ENCODE measurements around the gene TDP2. TPM values are rescaled to one million over a fixed set of nuclear protein-coding genes. Genes with fewer than 3 reads are reported as not detected.

The TDP2 gene
- total and polyA plus RNA-seq, 9 of the 15 experiments (the other 6 are each of a cell fraction or from before 2014, with no cell fraction given): 27.7 to 60.1 (median 31.8) TPM

GRCh38 chr6:24699521-24700359 is 33.0 kb upstream of the TDP2 start:
- ChIA-PET CTCF (ENCODE audit: low intra/inter-chr PET ratio) (interaction anchor here (0.5 to 0.6 kb wide), 2 partner anchors 123 to 564 kb away, joined by 3 read pairs; no protein-coding TSS in a partner anchor), POLR2A (interaction anchor here (0.9 to 2.5 kb wide), 4 partner anchors 8 to 114 kb away, joined by 3 to 9 read pairs (median 4); no protein-coding TSS in a partner anchor)
- Histone ChIP-seq H3K79me2 (ENCODE audit: control insufficient read depth, insufficient read depth, low read length) (no peaks in the 10 kb centered on the region), H3K9me3 (replicated peaks; ENCODE audit: control insufficient read depth, insufficient read depth, low read depth, low read length) (no peaks in the 10 kb centered on the region), H3K27ac (ENCODE audit: extremely low read depth, low read depth, low read length) (no peak overlapping the region), H3K4me1 (replicated peaks in 1 of 2; ENCODE audit: control insufficient read depth in 2 of 2, insufficient read depth in 2 of 2, low read length in 2 of 2) (no peaks in the 10 kb centered on the region), H3K9me1 (ENCODE audit: control insufficient read depth, insufficient read depth, low read length) (no peaks in the 10 kb centered on the region), H3K27me3 (ENCODE audit: control insufficient read depth in 2 of 2, insufficient read depth in 2 of 2, low read length in 2 of 2) (no peaks in the 10 kb centered on the region), H3K36me3 (ENCODE audit: control insufficient read depth, insufficient read depth, low read length) (peaks cover 57% of the 10 kb centered on the region), H3K9ac (ENCODE audit: insufficient read depth in 1 of 2, low read depth in 2 of 2, low read length in 2 of 2) (no peak overlapping the region), H3K4me3 (no peak overlapping the region), H4K20me1 (replicated peaks; ENCODE audit: control insufficient read depth, insufficient read depth, low read length) (0 out of 2 replicates have a peak, but pooled peaks cover 3% of the 10 kb centered on the region), H3K4me2 (ENCODE audit: insufficient read depth, low read length) (no peak overlapping the region), H2AFZ (ENCODE audit: low read depth, low read length) (no peak overlapping the region)
- DNase-seq (ENCODE audit: extremely low read depth in 1 of 4, low spot score in 3 of 4): no peak
- no peak for FAIRE-seq
- no peak for ATAC-seq
- intact Hi-C loops (cut with micrococcal nuclease) (loop anchor here (5.0 kb wide), 1 partner anchor 373 kb away; no protein-coding TSS in a partner anchor), in situ Hi-C loops (cut with MboI) (loop anchor here (5.0 kb wide), 1 partner anchor 117 kb away; no protein-coding TSS in a partner anchor)
- 0 out of 2 replicates have a peak, but pooled peaks have one; percentile 28 for TF ChIP-seq ELF2 (CRISPR knock-in tag; IDR thresholded peaks at IDR 0.05)
- peak; percentile 45; the same call in 1 of the 2 replicates for TF ChIP-seq SOX6 (IDR thresholded peaks at IDR 0.05)
- TF ChIP-seq NFIC (IDR thresholded peaks at IDR 0.05): peak; percentile 46
- no peak for TF ChIP-seq HEY1 (CRISPR knock-in tag; IDR thresholded peaks at IDR 0.05; ENCODE audit: borderline replicate concordance)
- no TSS peak for BruUV-seq (replicated peaks)
- WGBS (ENCODE audit: insufficient coverage, low coverage, missing lambda C conversion rate): 55% methylated on average over 3 of the region's 3 CpGs
